ENCODE results near the gene ELK1. TPM values are rescaled to one million over a fixed set of nuclear protein-coding genes. Genes with fewer than 3 reads are reported as not detected.

ELK1 gene
- polyA plus RNA-seq, 1 donor (not counting 4 experiments of a cell fraction or from before 2014, with no cell fraction given), result 12.9 TPM

- Histone ChIP-seq H4K20me1 (ENCODE audit: control insufficient read depth, extremely low read depth, insufficient read depth, low read length) (no peaks in the 10 kb centered on the region), H3K4me1 (ENCODE audit: control insufficient read depth, extremely low read depth, insufficient read depth, low read length) (no peaks in the 10 kb centered on the region), H3K9me3 (ENCODE audit: control insufficient read depth, low read depth, low read length) (peaks cover 2% of the 10 kb centered on the region), H3K27ac (ENCODE audit: control insufficient read depth, insufficient read depth, low read length) (no peak overlapping the region), H3K27me3 (ENCODE audit: control insufficient read depth, extremely low read depth, insufficient read depth, low read length) (no peaks in the 10 kb centered on the region), H3K4me3 (ENCODE audit: control insufficient read depth in 2 of 3, extremely low read depth in 1 of 3, insufficient read depth in 2 of 3, low read depth in 1 of 3, low read length in 3 of 3) (no peak overlapping the region), H3K79me2 (ENCODE audit: control insufficient read depth, insufficient read depth, low read length) (no peaks in the 10 kb centered on the region), H3K36me3 (ENCODE audit: control insufficient read depth in 2 of 2, extremely low read depth in 1 of 2, insufficient read depth in 2 of 2, low read length in 2 of 2) (peaks cover 2 to 19% of the 10 kb centered on the region in 2 experiments), H3K9me1 (ENCODE audit: control insufficient read depth, extremely low read depth, insufficient read depth, low read length) (no peaks in the 10 kb centered on the region), H2AFZ (ENCODE audit: control insufficient read depth, low read length) (no peak overlapping the region), H3K4me2 (ENCODE audit: control insufficient read depth, extremely low read depth, insufficient read depth, low read depth, low read length) (no peak overlapping the region), H3K9ac (ENCODE audit: control insufficient read depth, extremely low read depth, insufficient read depth, low read length) (no peak overlapping the region)
- DNase-seq (ENCODE audit: low read depth, low spot score) (no peak), FAIRE-seq (no peak)
- dilution Hi-C loops (cut with MboI; ENCODE audit: extremely low pct_ligation_motif_present, low sequenced_read_pairs), result no loop called here
- TF ChIP-seq CTCF (optimal IDR thresholded peaks at IDR 0.05 in 1 of 3, IDR thresholded peaks at IDR 0.05 in 1 of 3, conservative IDR thresholded peaks at IDR 0.05 in 1 of 3; ENCODE audit: extremely low read depth in 1 of 3, insufficient read depth in 2 of 3, low read length in 3 of 3), result no peak
- no peak for TF ChIP-seq EZH2 (IDR thresholded peaks at IDR 0.05; ENCODE audit: low read length)
These were observed 12.7 kb downstream of the ELK1 start for GRCh38 chrX:47637546-47638195.

GRCh38 chrX:47634871-47635575 lies 15.3 kb downstream of the ELK1 start:
- peaks cover 2 to 11% of the 10 kb centered on the region in 2 experiments for H3K36me3 ChIP-seq (ENCODE audit: control insufficient read depth in 2 of 2, extremely low read depth in 1 of 2, insufficient read depth in 2 of 2, low read length in 2 of 2)
- FAIRE-seq (no peak), DNase-seq (ENCODE audit: low read depth, low spot score) (no peak)
- H3K9ac ChIP-seq (ENCODE audit: control insufficient read depth, extremely low read depth, insufficient read depth, low read length), result no peak overlapping the region
- H3K4me3 ChIP-seq (ENCODE audit: control insufficient read depth in 2 of 3, extremely low read depth in 1 of 3, insufficient read depth in 2 of 3, low read depth in 1 of 3, low read length in 3 of 3), result no peak overlapping the region
- H3K9me3 ChIP-seq (ENCODE audit: control insufficient read depth, low read depth, low read length), result peaks cover 2% of the 10 kb centered on the region
- TF ChIP-seq EZH2 (IDR thresholded peaks at IDR 0.05; ENCODE audit: low read length), result no peak
- TF ChIP-seq CTCF (optimal IDR thresholded peaks at IDR 0.05 in 1 of 3, IDR thresholded peaks at IDR 0.05 in 1 of 3, conservative IDR thresholded peaks at IDR 0.05 in 1 of 3; ENCODE audit: extremely low read depth in 1 of 3, insufficient read depth in 2 of 3, low read length in 3 of 3), result no peak
- H3K27ac ChIP-seq (ENCODE audit: control insufficient read depth, insufficient read depth, low read length), result no peak overlapping the region
- dilution Hi-C loops (cut with MboI; ENCODE audit: extremely low pct_ligation_motif_present, low sequenced_read_pairs), result no loop called here
- H3K4me1 ChIP-seq (ENCODE audit: control insufficient read depth, extremely low read depth, insufficient read depth, low read length), result no peaks in the 10 kb centered on the region
- H3K9me1 ChIP-seq (ENCODE audit: control insufficient read depth, extremely low read depth, insufficient read depth, low read length), result no peaks in the 10 kb centered on the region
- H3K27me3 ChIP-seq (ENCODE audit: control insufficient read depth, extremely low read depth, insufficient read depth, low read length), result no peaks in the 10 kb centered on the region
- no peaks in the 10 kb centered on the region for H3K79me2 ChIP-seq (ENCODE audit: control insufficient read depth, insufficient read depth, low read length)
- no peak overlapping the region for H3K4me2 ChIP-seq (ENCODE audit: control insufficient read depth, extremely low read depth, insufficient read depth, low read depth, low read length)
- no peak overlapping the region for H2AFZ ChIP-seq (ENCODE audit: control insufficient read depth, low read length)
- no peaks in the 10 kb centered on the region for H4K20me1 ChIP-seq (ENCODE audit: control insufficient read depth, extremely low read depth, insufficient read depth, low read length)
